Lung microvascular endothelial cell (primary cell): Measurements from ENCODE around the gene SPNS3. TPM values are rescaled to one million over a fixed set of nuclear protein-coding genes. Genes with fewer than 3 reads are reported as not detected.

Experiments used
- DNase-seq, 2 donors: peaks; one replicate each; pipeline versions ENCODE4 v3.0.0 to v3.0.0-alpha.2; 2010; ENCODE audit warnings: low read depth in 2 of 2
- total RNA-seq: library from RNA; depleted of rRNA; stranded (reverse); fragments of >200 nt; gene quantifications from 2 replicates; pipeline ENCODE4 v1.2.1, GENCODE V29; 2014

SPNS3 gene
- total RNA-seq, result 0.22 and 0.40 TPM in 2 replicates

GRCh38 chr17:4433515-4434031 lies at the start of gene SPNS3:
TSS of gene SPNS3 (plus strand) at chr17:4433940. CDS start at chr17:4433968, 28 bp downstream.
- DNase-seq, result no peak

- no peak for DNase-seq
Measured at GRCh38 chr17:4386406-4386805, 47.3 kb upstream of the SPNS3 start.

GRCh38 chr17:4387137-4387536 lies 46.6 kb upstream of the SPNS3 start:
- DNase-seq, result no peak

GRCh38 chr17:4389079-4389478 lies 44.7 kb upstream of the SPNS3 start:
- DNase-seq, result no peak

GRCh38 chr17:4393806-4394205 lies 39.9 kb upstream of the SPNS3 start:
- no peak for DNase-seq

- DNase-seq, result no peak
Measured at GRCh38 chr17:4394208-4395110, 39.3 kb upstream of the SPNS3 start.

GRCh38 chr17:4395111-4395478 lies 38.6 kb upstream of the SPNS3 start:
- DNase-seq, result no peak

- no peak for DNase-seq
Measured at GRCh38 chr17:4397840-4398239, 35.9 kb upstream of the SPNS3 start.

GRCh38 chr17:4405038-4405669 lies 28.6 kb upstream of the SPNS3 start:
- DNase-seq, result no peak

GRCh38 chr17:4405699-4406098 lies 28.0 kb upstream of the SPNS3 start:
- DNase-seq, result no peak

GRCh38 chr17:4406386-4406785 lies 27.4 kb upstream of the SPNS3 start:
- no peak for DNase-seq

- DNase-seq, result no peak
Measured at GRCh38 chr17:4407216-4407615, 26.5 kb upstream of the SPNS3 start.

GRCh38 chr17:4407851-4408250 lies 25.9 kb upstream of the SPNS3 start:
- no peak for DNase-seq

- no peak for DNase-seq
Measured at GRCh38 chr17:4409659-4410058, 24.1 kb upstream of the SPNS3 start.

GRCh38 chr17:4411201-4411600 lies 22.5 kb upstream of the SPNS3 start:
- no peak for DNase-seq

GRCh38 chr17:4412933-4413831 lies 20.6 kb upstream of the SPNS3 start:
- DNase-seq, result peak; percentile 88 to 89

- DNase-seq, result no peak
Measured at GRCh38 chr17:4417129-4417667, 16.5 kb upstream of the SPNS3 start.

- DNase-seq, result peak; percentile 79 to 89
Measured at GRCh38 chr17:4420692-4421131, 13.0 kb upstream of the SPNS3 start.

GRCh38 chr17:4422864-4423263 lies 10.9 kb upstream of the SPNS3 start:
- no peak for DNase-seq

GRCh38 chr17:4425398-4425797 lies 8.3 kb upstream of the SPNS3 start:
- DNase-seq, result no peak

- no peak for DNase-seq
Measured at GRCh38 chr17:4426499-4427208, 7.1 kb upstream of the SPNS3 start.
